Astrocyte (in vitro differentiated cells and primary cell): ENCODE results near the gene TRPC4. TPM values are rescaled to one million over a fixed set of nuclear protein-coding genes. Genes with fewer than 3 reads are reported as not detected.

Experiments
- DNase-seq: peaks from one replicate; pipeline ENCODE4 v3.0.0-alpha.2; 2010; ENCODE audit warnings: low read depth
- FAIRE-seq: peaks from 2 replicates; lab custom pipeline; 2011; peaks lifted over from hg19 to GRCh38; lab: Jason Lieb, UNC
- H2AFZ ChIP-seq: 2 replicates; pipeline ENCODE4 v1.6.0; 2012; ENCODE audit warnings: low read depth, low read length, inconsistent platforms
- H3K27ac ChIP-seq: 2 replicates; pipeline ENCODE4 v1.5.1; 2011; ENCODE audit warnings: low read depth, low read length, inconsistent platforms
- H3K27me3 ChIP-seq: 2 replicates; pipeline ENCODE4 v1.6.0; 2011; ENCODE audit warnings: low read length, inconsistent platforms; ENCODE audit not compliant: insufficient read depth
- H3K36me3 ChIP-seq: 2 replicates; pipeline ENCODE4 v1.5.1; 2011; ENCODE audit warnings: low read length, inconsistent platforms; ENCODE audit not compliant: insufficient read depth
- H3K4me1 ChIP-seq: 2 replicates; pipeline ENCODE4 v1.5.1; 2011; ENCODE audit warnings: low read length, inconsistent platforms; ENCODE audit not compliant: insufficient read depth
- H3K4me2 ChIP-seq: 2 replicates; pipeline ENCODE4 v1.6.0; 2012; ENCODE audit warnings: low read length, inconsistent platforms
- H3K4me3 ChIP-seq: 2 replicates; pipeline ENCODE4 v1.5.1; 2011; ENCODE audit warnings: low read depth, mild to moderate bottlenecking, low read length, inconsistent platforms; ENCODE audit not compliant: insufficient read depth
- H3K79me2 ChIP-seq: 2 replicates; pipeline ENCODE4 v1.6.0; 2012; ENCODE audit warnings: mild to moderate bottlenecking, low read length, inconsistent platforms; ENCODE audit not compliant: insufficient read depth
- H3K9ac ChIP-seq: 2 replicates; pipeline ENCODE4 v1.6.0; 2012; ENCODE audit warnings: mild to moderate bottlenecking, low read length, inconsistent platforms
- H3K9me3 ChIP-seq: 2 replicates; pipeline ENCODE4 v1.5.1; 2012; ENCODE audit warnings: low read depth, mild to moderate bottlenecking, low read length, inconsistent platforms; ENCODE audit not compliant: insufficient read depth
- H4K20me1 ChIP-seq: 2 replicates; pipeline ENCODE4 v1.6.0; 2012; ENCODE audit warnings: low read length, inconsistent platforms; ENCODE audit not compliant: insufficient read depth
- H3K27ac Mint-ChIP-seq: one replicate; pipeline ENCODE4 v1.8.0; 2021; ENCODE audit warnings: mild to moderate bottlenecking, mixed read lengths; ENCODE audit not compliant: unreplicated experiment
- H3K27me3 Mint-ChIP-seq: one replicate; pipeline ENCODE4 v1.8.0; 2021; ENCODE audit warnings: low read depth, mixed read lengths; ENCODE audit not compliant: unreplicated experiment
- H3K36me3 Mint-ChIP-seq: one replicate; pipeline ENCODE4 v1.8.0; 2021; ENCODE audit warnings: low read depth, mixed read lengths; ENCODE audit not compliant: unreplicated experiment
- H3K4me1 Mint-ChIP-seq: one replicate; pipeline ENCODE4 v1.8.0; 2021; ENCODE audit warnings: low read depth, mixed read lengths; ENCODE audit not compliant: unreplicated experiment
- H3K4me3 Mint-ChIP-seq: one replicate; pipeline ENCODE4 v1.8.0; 2021; ENCODE audit warnings: mild to moderate bottlenecking, moderate library complexity, mixed read lengths; ENCODE audit not compliant: unreplicated experiment
- H3K9me3 Mint-ChIP-seq: one replicate; pipeline ENCODE4 v1.8.0; 2021; ENCODE audit warnings: mild to moderate bottlenecking, mixed read lengths; ENCODE audit not compliant: unreplicated experiment
- CTCF ChIP-seq: IDR thresholded peaks from 2 replicates; pipeline ENCODE4 v1.5.1; 2011; ENCODE audit warnings: low read depth, mild to moderate bottlenecking, inconsistent platforms, low read length, moderate library complexity; ENCODE audit not compliant: insufficient read depth
- EZH2 ChIP-seq: IDR thresholded peaks from 2 replicates; pipeline ENCODE4 v1.6.1; 2012; ENCODE audit warnings: mild to moderate bottlenecking, low read length, inconsistent platforms; ENCODE audit not compliant: insufficient read depth
- total RNA-seq: library from RNA; stranded (reverse); gene quantifications from 2 replicates; pipeline ENCODE4 v1.2.1, GENCODE V29; 2021

The TRPC4 gene
- total RNA-seq, 1 donor from 2014 or later: 14.4 TPM

- Histone ChIP-seq H3K27me3 (no peaks in the 10 kb centered on the region), H3K36me3 (no peaks in the 10 kb centered on the region), H3K4me1 (no peaks in the 10 kb centered on the region), H2AFZ (no peak overlapping the region), H3K79me2 (no peaks in the 10 kb centered on the region), H3K9ac (no peak overlapping the region), H4K20me1 (no peaks in the 10 kb centered on the region), H3K4me3 (no peak overlapping the region), H3K9me3 (no peaks in the 10 kb centered on the region), H3K4me2 (no peak overlapping the region), H3K27ac (no peak overlapping the region)
- Mint-ChIP-seq H3K36me3 (no peaks in the 10 kb centered on the region), H3K27ac (no peak overlapping the region), H3K27me3 (no peaks in the 10 kb centered on the region), H3K4me3 (no peak overlapping the region), H3K4me1 (peaks cover 3% of the 10 kb centered on the region), H3K9me3 (no peaks in the 10 kb centered on the region)
- no peak for FAIRE-seq
- no peak for DNase-seq
- TF ChIP-seq CTCF (no peak), EZH2 (no peak)
Observed at GRCh38 chr13:37893321-37893720, 23.7 kb upstream of the TRPC4 start.

- no peak overlapping the region for H3K27ac Mint-ChIP-seq
- H3K36me3 ChIP-seq: no peaks in the 10 kb centered on the region
- H3K27ac ChIP-seq: no peak overlapping the region
- H3K4me3 Mint-ChIP-seq: no peak overlapping the region
- FAIRE-seq (peak; percentile 13), DNase-seq (no peak)
- H3K27me3 Mint-ChIP-seq: no peaks in the 10 kb centered on the region
- no peaks in the 10 kb centered on the region for H3K79me2 ChIP-seq
- no peak overlapping the region for H3K4me2 ChIP-seq
- H3K4me1 ChIP-seq: no peaks in the 10 kb centered on the region
- no peaks in the 10 kb centered on the region for H3K27me3 ChIP-seq
- no peak overlapping the region for H3K9ac ChIP-seq
- H3K4me1 Mint-ChIP-seq: peaks cover 3% of the 10 kb centered on the region
- TF ChIP-seq CTCF (no peak), EZH2 (no peak)
- no peaks in the 10 kb centered on the region for H4K20me1 ChIP-seq
- no peak overlapping the region for H2AFZ ChIP-seq
- no peaks in the 10 kb centered on the region for H3K36me3 Mint-ChIP-seq
- no peaks in the 10 kb centered on the region for H3K9me3 ChIP-seq
- H3K4me3 ChIP-seq: no peak overlapping the region
- no peaks in the 10 kb centered on the region for H3K9me3 Mint-ChIP-seq
Observed at GRCh38 chr13:37889820-37890219, 20.2 kb upstream of the TRPC4 start.

GRCh38 chr13:37889102-37889501 lies 19.5 kb upstream of the TRPC4 start:
- Mint-ChIP-seq H3K4me3 (no peak overlapping the region), H3K27ac (no peak overlapping the region), H3K36me3 (no peaks in the 10 kb centered on the region), H3K4me1 (peaks cover 9% of the 10 kb centered on the region), H3K9me3 (no peaks in the 10 kb centered on the region), H3K27me3 (no peaks in the 10 kb centered on the region)
- H3K27me3 ChIP-seq: no peaks in the 10 kb centered on the region
- no peaks in the 10 kb centered on the region for H3K4me1 ChIP-seq
- no peak for FAIRE-seq
- no peak for DNase-seq
- no peak overlapping the region for H3K4me3 ChIP-seq
- no peaks in the 10 kb centered on the region for H4K20me1 ChIP-seq
- no peaks in the 10 kb centered on the region for H3K36me3 ChIP-seq
- no peaks in the 10 kb centered on the region for H3K79me2 ChIP-seq
- peak overlapping the region; percentile 39 for H3K4me2 ChIP-seq
- H3K9ac ChIP-seq: no peak overlapping the region
- H3K27ac ChIP-seq: no peak overlapping the region
- no peaks in the 10 kb centered on the region for H3K9me3 ChIP-seq
- no peak overlapping the region for H2AFZ ChIP-seq
- TF ChIP-seq CTCF: no peak
- TF ChIP-seq EZH2: no peak
